ENCODE data around the gene ZNF784.

Gene ZNF784

GRCh38 chr19:55599468-55599841 is 24.9 kb downstream of the ZNF784 start, which contains the start of gene FIZ1:
Gene FIZ1, minus strand, starts transcription at chr19:55599517. Its CDS starts 1,652 bp downstream, at chr19:55597865.
- DNase-seq (ENCODE audit: low read depth in 2 of 2), result peak; percentile 99 to 100
- TF ChIP-seq, protein P1, sequence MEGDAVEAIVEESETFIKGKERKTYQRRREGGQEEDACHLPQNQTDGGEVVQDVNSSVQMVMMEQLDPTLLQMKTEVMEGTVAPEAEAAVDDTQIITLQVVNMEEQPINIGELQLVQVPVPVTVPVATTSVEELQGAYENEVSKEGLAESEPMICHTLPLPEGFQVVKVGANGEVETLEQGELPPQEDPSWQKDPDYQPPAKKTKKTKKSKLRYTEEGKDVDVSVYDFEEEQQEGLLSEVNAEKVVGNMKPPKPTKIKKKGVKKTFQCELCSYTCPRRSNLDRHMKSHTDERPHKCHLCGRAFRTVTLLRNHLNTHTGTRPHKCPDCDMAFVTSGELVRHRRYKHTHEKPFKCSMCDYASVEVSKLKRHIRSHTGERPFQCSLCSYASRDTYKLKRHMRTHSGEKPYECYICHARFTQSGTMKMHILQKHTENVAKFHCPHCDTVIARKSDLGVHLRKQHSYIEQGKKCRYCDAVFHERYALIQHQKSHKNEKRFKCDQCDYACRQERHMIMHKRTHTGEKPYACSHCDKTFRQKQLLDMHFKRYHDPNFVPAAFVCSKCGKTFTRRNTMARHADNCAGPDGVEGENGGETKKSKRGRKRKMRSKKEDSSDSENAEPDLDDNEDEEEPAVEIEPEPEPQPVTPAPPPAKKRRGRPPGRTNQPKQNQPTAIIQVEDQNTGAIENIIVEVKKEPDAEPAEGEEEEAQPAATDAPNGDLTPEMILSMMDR (IDR thresholded peaks at IDR 0.05; ENCODE audit: low read depth, low read length), result no peak

GRCh38 chr19:55598719-55599467 is 25.5 kb downstream of the ZNF784 start:
- peak; percentile 98 to 99 for DNase-seq (ENCODE audit: low read depth in 2 of 2)
- peak overlapping the region; percentile 68 to 83 for H3K4me3 ChIP-seq (replicated peaks in 1 of 2; ENCODE audit: low read depth in 2 of 2, low read length in 2 of 2)
- TF ChIP-seq, protein P1 (IDR thresholded peaks at IDR 0.05; ENCODE audit: low read depth, low read length), result no peak

More at GRCh38 chr19:55599468-55599841, 24.9 kb downstream of the ZNF784 start, which contains the start of gene FIZ1:
- H3K4me3 ChIP-seq (replicated peaks in 1 of 2; ENCODE audit: low read depth in 2 of 2, low read length in 2 of 2), result peak within 1 kb of the TSS; percentile 68 to 83

GRCh38 chr19:55598034-55598433 is 26.3 kb downstream of the ZNF784 start:
- TF ChIP-seq, protein P1 (IDR thresholded peaks at IDR 0.05; ENCODE audit: low read depth, low read length), result no peak
- no peak overlapping the region for H3K4me3 ChIP-seq (replicated peaks in 1 of 2; ENCODE audit: low read depth in 2 of 2, low read length in 2 of 2)
- DNase-seq (ENCODE audit: low read depth in 2 of 2), result no peak

- DNase-seq (ENCODE audit: low read depth in 2 of 2), result no peak
- H3K4me3 ChIP-seq (replicated peaks in 1 of 2; ENCODE audit: low read depth in 2 of 2, low read length in 2 of 2), result no peak overlapping the region
- TF ChIP-seq, protein P1 (IDR thresholded peaks at IDR 0.05; ENCODE audit: low read depth, low read length), result no peak
These were observed 26.9 kb downstream of the ZNF784 start for GRCh38 chr19:55597501-55597921.

- H3K4me3 ChIP-seq (replicated peaks in 1 of 2; ENCODE audit: low read depth in 2 of 2, low read length in 2 of 2), result no peak overlapping the region
- TF ChIP-seq, protein P1 (IDR thresholded peaks at IDR 0.05; ENCODE audit: low read depth, low read length), result no peak
These were observed 28.1 kb downstream of the ZNF784 start for GRCh38 chr19:55596304-55596703.

GRCh38 chr19:55594996-55595545 is 29.3 kb downstream of the ZNF784 start:
- no peak for DNase-seq (ENCODE audit: low read depth in 2 of 2)
- TF ChIP-seq, protein P1 (IDR thresholded peaks at IDR 0.05; ENCODE audit: low read depth, low read length), result no peak
- H3K4me3 ChIP-seq (replicated peaks in 1 of 2; ENCODE audit: low read depth in 2 of 2, low read length in 2 of 2), result no peak overlapping the region

More at GRCh38 chr19:55596304-55596703, 28.1 kb downstream of the ZNF784 start:
- DNase-seq (ENCODE audit: low read depth in 2 of 2), result no peak
